IPS-18c (cell line): ENCODE results near the gene TGFB1I1.
"Not testable (repeated sequence)": the region's sequence is repeated elsewhere in the genome, so short reads cannot be mapped to it uniquely, and the experiment has no call there.

ENCODE experiments used
- H3K4me3 ChIP-seq: 2 replicates; pipeline ENCODE4 v1.7.0; 2013; ENCODE audit warnings: low read depth, mild to moderate bottlenecking, low read length, moderate library complexity; ENCODE audit not compliant: insufficient read depth
- H3K9me3 ChIP-seq: one replicate; pipeline ENCODE4 v1.6.1; 2013; ENCODE audit warnings: mild to moderate bottlenecking, low read length, moderate library complexity; ENCODE audit not compliant: control insufficient read depth, insufficient read depth

Gene TGFB1I1

DNA sequence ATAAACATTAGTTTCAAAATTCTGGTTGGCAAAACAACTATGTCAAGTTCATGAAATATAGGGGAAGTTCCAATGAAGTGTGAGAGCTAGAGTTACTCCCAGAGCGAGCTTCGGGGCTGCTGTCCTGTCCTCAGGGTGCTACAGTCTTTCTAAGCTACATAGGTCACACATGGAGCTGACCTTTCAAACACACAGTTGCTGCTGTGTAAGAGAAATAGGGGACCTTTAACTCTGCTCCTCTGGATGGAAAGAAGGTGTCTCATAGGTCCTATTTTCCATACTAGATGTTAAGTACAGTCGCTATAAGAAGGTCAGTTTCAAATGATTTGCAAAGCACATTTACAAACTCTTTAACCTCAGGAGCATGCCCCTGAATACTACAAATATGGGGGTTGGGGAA, 49.4 kb downstream of the TGFB1I1 start:
- Histone ChIP-seq H3K4me3 (no peak overlapping the region), H3K9me3 (peaks cover 2% of the 10 kb centered on the region)

DNA sequence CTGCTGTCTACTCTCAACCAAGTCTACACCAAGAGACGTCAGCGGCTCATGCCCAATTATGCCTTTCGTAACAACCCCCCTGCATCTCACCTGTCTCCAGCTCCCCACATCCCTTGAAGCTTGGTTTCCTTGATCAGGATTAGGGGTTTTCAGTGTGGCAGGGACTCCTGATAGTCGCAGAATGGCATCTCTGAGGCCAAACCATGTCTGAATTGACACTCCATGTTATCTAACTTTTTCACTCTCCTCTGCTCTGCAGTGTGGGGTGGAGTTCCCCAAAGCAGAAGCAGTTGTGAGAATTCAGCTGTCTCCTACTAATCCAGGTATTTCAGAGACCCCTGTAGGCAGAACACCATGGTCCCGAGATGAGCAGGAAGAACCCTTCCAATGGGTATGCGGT, 50.1 kb downstream of the TGFB1I1 start:
- peaks cover 2% of the 10 kb centered on the region for H3K9me3 ChIP-seq
- H3K4me3 ChIP-seq: no peak overlapping the region

DNA sequence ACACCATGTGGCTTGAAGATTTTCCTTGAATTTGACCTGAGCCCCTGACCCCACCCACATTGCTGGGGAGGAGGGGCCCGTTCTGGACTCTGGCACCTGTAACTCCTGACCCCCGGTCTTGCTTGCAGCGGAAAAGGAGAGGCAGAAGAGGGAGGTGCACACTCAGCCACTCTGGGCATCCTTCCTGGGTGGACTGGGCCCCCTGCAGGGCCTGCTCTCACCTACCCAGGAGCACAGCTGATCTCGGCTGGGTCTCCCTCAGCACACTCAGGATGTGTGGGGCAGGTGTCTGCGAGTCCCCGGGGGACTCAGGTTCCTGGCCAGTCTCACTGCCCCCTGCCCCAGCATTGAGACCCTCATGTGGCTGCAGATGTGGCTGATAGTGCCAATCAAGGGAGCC, 51.8 kb downstream of the TGFB1I1 start:
- H3K4me3 ChIP-seq, H3K9me3 ChIP-seq: not testable (repeated sequence)

DNA sequence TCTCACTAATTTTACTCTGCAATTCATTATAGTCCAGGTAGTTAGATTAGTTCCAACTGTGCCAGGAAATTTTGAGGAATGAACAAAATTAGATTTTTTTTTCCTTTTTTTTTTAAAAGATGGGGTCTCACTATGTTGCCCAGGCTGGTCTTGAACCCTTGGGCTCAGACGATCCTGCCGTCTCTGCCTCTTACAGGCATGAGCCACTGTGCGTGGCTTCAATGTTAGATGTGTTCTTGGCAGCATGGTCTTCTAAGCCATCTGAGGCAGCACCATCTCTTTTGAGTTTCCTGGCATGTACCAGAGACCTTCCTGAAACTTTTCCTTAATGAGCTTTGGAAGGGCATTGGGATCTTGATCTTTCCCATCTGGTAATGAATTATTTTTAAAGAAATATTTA, 53.2 kb downstream of the TGFB1I1 start:
- Histone ChIP-seq H3K4me3 (no peak overlapping the region), H3K9me3 (peaks cover 2% of the 10 kb centered on the region)
